ENCODE data around the gene DSCAM. TPM values are rescaled to one million over a fixed set of nuclear protein-coding genes. Genes with fewer than 3 reads are reported as not detected.

The DSCAM gene
- total and polyA plus RNA-seq, 2 donors (not counting 3 experiments of a cell fraction or from before 2014, with no cell fraction given): not detected

- Histone ChIP-seq H2AFZ (ENCODE audit: low read depth, low read length) (no peak overlapping the region), H3K9ac (replicated peaks; ENCODE audit: extremely low read depth, insufficient read depth, low read length) (no peak overlapping the region), H4K20me1 (replicated peaks; ENCODE audit: control insufficient read depth, extremely low read depth, insufficient read depth, low read length) (no peaks in the 10 kb centered on the region), H3K27me3 (ENCODE audit: control insufficient read depth in 2 of 2, insufficient read depth in 2 of 2, low read length in 2 of 2) (no peaks in the 10 kb centered on the region), H3K4me1 (ENCODE audit: control insufficient read depth, extremely low read depth, insufficient read depth, low read length) (no peaks in the 10 kb centered on the region), H3K4me3 (replicated peaks in 1 of 3; ENCODE audit: insufficient read depth in 1 of 3, low read depth in 1 of 3, low read length in 3 of 3) (no peak overlapping the region), H3K27ac (ENCODE audit: insufficient read depth, low read depth, low read length) (no peak overlapping the region), H3K9me1 (replicated peaks; ENCODE audit: control insufficient read depth, extremely low read depth, insufficient read depth, low read length) (no peaks in the 10 kb centered on the region), H3K9me3 (replicated peaks; ENCODE audit: control insufficient read depth, insufficient read depth, low read length) (peaks cover 18% of the 10 kb centered on the region), H3K36me3 (ENCODE audit: control insufficient read depth in 2 of 2, extremely low read depth in 1 of 2, insufficient read depth in 2 of 2, low read length in 2 of 2) (no peaks in the 10 kb centered on the region), H3K4me2 (ENCODE audit: insufficient read depth, low read length) (no peak overlapping the region), H3K79me2 (ENCODE audit: control insufficient read depth, insufficient read depth, low read length) (no peaks in the 10 kb centered on the region)
- TF ChIP-seq POLR2A (IDR thresholded peaks at IDR 0.05; ENCODE audit: low read depth, low read length) (no peak), POLR2AphosphoS5 (IDR thresholded peaks at IDR 0.05; ENCODE audit: insufficient read depth, low read depth, low read length) (no peak), FOS (IDR thresholded peaks at IDR 0.05; ENCODE audit: borderline replicate concordance, insufficient read depth, low read length) (no peak), MAX (IDR thresholded peaks at IDR 0.05; ENCODE audit: insufficient read depth, insufficient read length) (no peak), MYC (IDR thresholded peaks at IDR 0.05; ENCODE audit: low read depth, low read length) (no peak), JUN (IDR thresholded peaks at IDR 0.05; ENCODE audit: borderline replicate concordance, insufficient read depth, insufficient read length, low read depth) (no peak), CTCF (IDR thresholded peaks at IDR 0.05; ENCODE audit: extremely low read depth in 1 of 2, insufficient read depth in 1 of 2, low read depth in 1 of 2, low read length in 2 of 2) (no peak), EZH2 (IDR thresholded peaks at IDR 0.05; ENCODE audit: borderline replicate concordance, low read depth, low read length, severe bottlenecking) (no peak), GATA2 (IDR thresholded peaks at IDR 0.05; ENCODE audit: insufficient read depth, insufficient read length, low read depth, low read length) (no peak)
- dilution Hi-C loops (cut with MboI; ENCODE audit: extremely low pct_ligation_motif_present, low sequenced_read_pairs) (no loop called here), intact Hi-C loops (cut with micrococcal nuclease) (no loop called here)
- CTCF ChIA-PET: no interaction called here
- POLR2A ChIA-PET: no interaction called here
- no TSS peak for BruUV-seq (replicated peaks)
- FAIRE-seq (no peak), DNase-seq (ENCODE audit: low read depth, low spot score) (no peak)
Measured at GRCh38 chr21:40696246-40696645, 150.7 kb downstream of the DSCAM start.
